ENCODE data around the gene CYP8B1. TPM values are rescaled to one million over a fixed set of nuclear protein-coding genes. Genes with fewer than 3 reads are reported as not detected.

The CYP8B1 gene
- total and polyA plus RNA-seq, 2 of the 8 experiments (the other 6 are each of a cell fraction or from before 2014, with no cell fraction given) = not detected

- TF ChIP-seq CHD7 (IDR thresholded peaks at IDR 0.05; ENCODE audit: insufficient replicate concordance, low read length) (no peak), SP2 (IDR thresholded peaks at IDR 0.05; ENCODE audit: low read length) (no peak), CBX8 (IDR thresholded peaks at IDR 0.05; ENCODE audit: borderline replicate concordance, low read depth, low read length) (no peak), PHF8 (conservative IDR thresholded peaks at IDR 0.05; ENCODE audit: low read depth, low read length) (no peak), CTCF (IDR thresholded peaks at IDR 0.05; ENCODE audit: control extremely low read depth in 1 of 3, insufficient read depth in 1 of 3, low read depth in 1 of 3, low read length in 3 of 3) (no peak), JUND (IDR thresholded peaks at IDR 0.05; ENCODE audit: low read length) (no peak)
These were observed 26.6 kb upstream of the CYP8B1 start (continued) for GRCh38 chr3:42902257-42902656.

All from H1 (cell line).